HAP-1 (cell line): Measurements from ENCODE around the gene CREG2.

Experiments used
- DNase-seq, 2 experiments: peaks; one replicate each; pipeline ENCODE4 v3.0.0-alpha.2; 2016 to 2020; ENCODE audit warnings: low spot score in 2 of 2
- H3K27me3 ChIP-seq: fragments of 250-450 bp; sonication (Bioruptor Pico); 2 replicates; pipeline ENCODE4 v1.5.1; 2020; ENCODE audit warnings: low read depth, mild to moderate bottlenecking, moderate library complexity
- H3K36me3 ChIP-seq: fragments of 250-450 bp; sonication (Bioruptor Pico); replicated peaks from 2 replicates; pipeline ENCODE4 v1.5.1; 2020; ENCODE audit warnings: mild to moderate bottlenecking
- H3K4me1 ChIP-seq: fragments of 250-450 bp; sonication (Bioruptor Pico); 2 replicates; pipeline ENCODE4 v1.5.1; 2020; ENCODE audit warnings: mild to moderate bottlenecking
- H3K4me3 ChIP-seq: fragments of 250-450 bp; sonication (Bioruptor Pico); 2 replicates; pipeline ENCODE4 v1.5.1; 2020; ENCODE audit warnings: mild to moderate bottlenecking, moderate library complexity
- H3K9me3 ChIP-seq: fragments of 250-450 bp; sonication (Bioruptor Pico); 2 replicates; pipeline ENCODE4 v1.5.1; 2020; ENCODE audit warnings: mild to moderate bottlenecking, moderate library complexity
- in situ Hi-C: fragments of 300-500 bp; cut with MboI; formaldehyde crosslinking; loops from 3 replicates; pipeline ENCODE4 v1.14.3; 2020; ENCODE audit warnings: low sequenced_read_pairs, inconsistent platforms, mixed read lengths

CREG2 gene

DNA sequence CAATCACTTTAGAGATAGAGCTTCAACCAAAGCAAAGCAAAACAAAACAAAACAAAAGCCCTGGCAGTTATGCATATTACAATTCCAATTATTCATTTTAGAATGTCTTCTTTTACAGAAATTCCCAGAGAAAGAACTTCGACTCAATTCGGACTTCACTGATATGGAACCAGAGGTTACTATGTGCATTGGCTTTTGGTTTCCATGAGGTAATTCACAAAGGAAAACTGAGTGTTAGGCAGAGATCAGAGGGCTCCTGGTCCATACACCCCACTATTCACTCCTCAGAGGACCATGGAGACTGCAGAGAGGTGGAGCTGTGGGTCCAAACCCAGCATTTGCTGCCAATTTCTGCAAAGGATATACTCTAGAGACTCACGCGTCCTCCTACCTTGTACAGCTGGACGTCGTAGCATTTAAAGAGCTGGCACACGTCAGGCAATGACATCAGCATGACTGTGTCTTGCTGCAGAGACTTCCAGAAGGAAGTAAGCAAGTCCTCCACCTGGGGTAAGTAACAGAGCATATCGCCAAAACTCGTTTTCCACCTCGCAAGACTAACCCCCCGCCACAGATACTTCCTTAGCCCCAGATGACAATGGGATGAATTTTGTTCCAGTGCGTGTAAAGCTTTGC is 31.3 kb upstream of the CREG2 start:
- no peak for DNase-seq

DNA sequence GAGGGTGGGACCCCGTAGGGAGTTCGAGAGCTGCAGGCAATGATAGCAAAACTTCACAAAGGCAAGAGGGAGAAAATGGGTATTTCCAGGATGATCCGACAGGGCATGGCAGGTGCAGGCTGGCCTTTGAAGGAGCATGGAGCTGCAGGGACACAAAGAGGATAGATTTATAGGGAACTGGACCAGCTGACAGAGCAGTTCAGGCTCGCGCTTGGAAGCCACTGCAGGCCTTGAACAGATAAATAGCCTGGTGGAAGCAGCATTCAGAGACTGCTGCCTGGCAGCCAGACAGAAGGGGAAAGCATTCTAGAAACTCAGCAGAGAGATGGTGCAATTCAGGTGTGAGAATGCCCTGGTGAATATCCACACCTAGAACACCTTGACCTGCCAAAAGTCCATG is 29.3 kb upstream of the CREG2 start:
- no peaks in the 10 kb centered on the region for H3K4me1 ChIP-seq
- no peaks in the 10 kb centered on the region for H3K9me3 ChIP-seq
- in situ Hi-C loops = loop anchor here (10.0 kb wide), 1 partner anchor 418 kb away; no protein-coding TSS in a partner anchor
- no peak overlapping the region for H3K4me3 ChIP-seq
- no peaks in the 10 kb centered on the region for H3K36me3 ChIP-seq
- DNase-seq = no peak
- peaks cover 2% of the 10 kb centered on the region; the same call in 1 of the 2 replicates for H3K27me3 ChIP-seq

More for the DNA sequence above, 31.3 kb upstream of the CREG2 start:
- no peak overlapping the region for H3K4me3 ChIP-seq
- in situ Hi-C loops = loop anchor here (10.0 kb wide), 1 partner anchor 416 kb away; no protein-coding TSS in a partner anchor
- H3K9me3 ChIP-seq = no peaks in the 10 kb centered on the region
- H3K36me3 ChIP-seq = no peaks in the 10 kb centered on the region
- no peaks in the 10 kb centered on the region for H3K4me1 ChIP-seq
- H3K27me3 ChIP-seq = peaks cover 2% of the 10 kb centered on the region; the same call in 1 of the 2 replicates

DNA sequence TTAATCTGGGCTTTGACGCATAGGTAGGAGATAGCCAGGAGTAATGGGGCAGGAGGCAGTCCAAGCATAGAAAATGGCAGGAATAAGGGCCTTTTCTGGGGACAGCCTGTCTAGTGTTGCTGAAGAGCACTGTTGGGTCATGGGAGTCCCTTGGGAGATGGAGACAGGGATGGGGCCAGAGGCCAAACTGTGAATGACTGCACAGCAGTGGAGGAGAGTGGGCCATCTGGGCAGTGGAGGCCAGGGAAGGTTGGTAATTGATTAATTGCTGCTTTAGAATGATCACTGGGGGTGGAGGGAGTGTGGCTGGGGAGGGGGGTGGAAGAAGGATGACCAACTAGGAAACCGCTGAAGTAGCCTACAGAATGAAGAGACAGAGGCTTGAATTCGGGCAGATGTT is 28.6 kb upstream of the CREG2 start:
- H3K9me3 ChIP-seq = no peaks in the 10 kb centered on the region
- H3K36me3 ChIP-seq = no peaks in the 10 kb centered on the region
- DNase-seq = no peak
- peaks cover 2% of the 10 kb centered on the region; the same call in 1 of the 2 replicates for H3K27me3 ChIP-seq
- in situ Hi-C loops = loop anchor here (10.0 kb wide), 1 partner anchor 419 kb away; no protein-coding TSS in a partner anchor
- no peaks in the 10 kb centered on the region for H3K4me1 ChIP-seq
- no peak overlapping the region for H3K4me3 ChIP-seq

DNA sequence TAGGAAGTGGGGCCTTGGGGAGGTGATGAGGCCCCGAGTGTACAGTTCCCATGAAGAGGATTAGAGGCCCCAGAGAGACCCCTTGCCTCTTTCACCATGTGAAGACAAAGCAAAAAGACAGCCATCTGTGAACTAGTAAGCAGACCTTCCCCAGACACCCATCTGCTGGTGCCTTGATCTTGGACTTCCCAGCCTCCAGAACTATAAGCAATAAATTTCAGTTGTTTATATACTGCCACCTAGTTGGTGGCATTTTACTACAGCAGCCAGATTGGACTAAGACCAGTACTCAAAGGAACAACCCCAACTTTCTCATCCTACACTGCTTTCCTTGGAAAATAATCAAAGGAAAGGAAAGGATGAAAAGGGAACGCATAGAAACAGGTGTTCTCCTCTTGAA is 27.9 kb upstream of the CREG2 start:
- DNase-seq = no peak
- H3K27me3 ChIP-seq = peaks cover 2% of the 10 kb centered on the region; the same call in 1 of the 2 replicates
- no peaks in the 10 kb centered on the region for H3K36me3 ChIP-seq
- H3K9me3 ChIP-seq = no peaks in the 10 kb centered on the region
- no peaks in the 10 kb centered on the region for H3K4me1 ChIP-seq
- no peak overlapping the region for H3K4me3 ChIP-seq
- in situ Hi-C loops = loop anchor here (10.0 kb wide), 1 partner anchor 420 kb away; no protein-coding TSS in a partner anchor

DNA sequence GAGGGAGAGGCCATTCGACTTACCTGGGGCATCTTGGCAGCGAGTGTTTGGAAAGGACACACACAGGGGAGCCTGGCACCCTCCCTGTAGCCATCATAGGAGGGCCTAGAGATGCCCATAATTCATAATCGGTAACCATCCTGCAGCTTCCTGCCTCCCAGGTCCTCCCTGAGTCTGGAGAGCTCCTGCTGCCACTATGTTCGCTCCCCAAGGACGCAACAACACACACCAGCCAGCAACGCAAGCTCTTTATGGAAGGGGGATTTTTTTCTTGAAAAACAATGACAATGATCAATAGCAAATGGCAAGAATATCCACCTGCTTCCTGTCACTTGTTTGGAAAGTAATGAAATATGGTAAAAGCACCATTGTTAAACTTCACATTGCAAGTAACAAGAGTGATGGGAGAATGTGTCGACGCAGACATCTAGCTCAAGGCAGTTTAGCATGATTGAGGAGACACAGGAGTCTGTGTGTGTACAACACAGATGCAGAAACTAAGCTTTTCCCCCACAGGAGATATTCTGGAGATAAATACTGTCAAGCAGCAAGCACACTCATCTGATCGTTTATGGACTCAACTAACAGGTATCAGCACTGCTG is 24.9 kb upstream of the CREG2 start:
- in situ Hi-C loops = loop anchor here (10.0 kb wide), 1 partner anchor 423 kb away; no protein-coding TSS in a partner anchor
- H3K36me3 ChIP-seq = no peaks in the 10 kb centered on the region
- no peaks in the 10 kb centered on the region for H3K4me1 ChIP-seq

DNA sequence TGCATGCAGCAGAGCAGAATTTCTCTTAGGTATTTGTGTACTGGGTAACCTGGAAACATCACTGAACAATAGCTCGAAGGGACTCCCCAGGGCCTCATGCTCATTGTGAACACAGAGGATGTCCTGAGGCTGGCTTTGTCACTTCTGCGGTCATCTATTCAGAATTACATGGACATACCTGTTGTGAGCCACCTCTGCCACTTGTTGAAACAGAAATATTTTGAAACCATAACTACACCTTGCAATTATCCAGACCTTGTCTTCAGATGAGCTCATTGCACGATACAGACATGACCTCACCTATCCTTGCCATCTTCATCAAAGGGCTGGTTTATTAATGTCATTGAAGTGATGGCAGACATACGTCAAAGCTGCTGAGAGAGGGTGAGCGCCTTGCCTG is 23.4 kb upstream of the CREG2 start:
- no peak overlapping the region for H3K4me3 ChIP-seq
- H3K36me3 ChIP-seq = no peaks in the 10 kb centered on the region
- H3K4me1 ChIP-seq = no peaks in the 10 kb centered on the region
- no peaks in the 10 kb centered on the region for H3K27me3 ChIP-seq
- H3K9me3 ChIP-seq = no peaks in the 10 kb centered on the region
- in situ Hi-C loops = loop anchor here (10.0 kb wide), 1 partner anchor 424 kb away; no protein-coding TSS in a partner anchor
- DNase-seq = no peak

More for the DNA sequence above, 24.9 kb upstream of the CREG2 start:
- Histone ChIP-seq H3K4me3 (no peak overlapping the region), H3K27me3 (no peaks in the 10 kb centered on the region), H3K9me3 (no peaks in the 10 kb centered on the region)
- no peak for DNase-seq

DNA sequence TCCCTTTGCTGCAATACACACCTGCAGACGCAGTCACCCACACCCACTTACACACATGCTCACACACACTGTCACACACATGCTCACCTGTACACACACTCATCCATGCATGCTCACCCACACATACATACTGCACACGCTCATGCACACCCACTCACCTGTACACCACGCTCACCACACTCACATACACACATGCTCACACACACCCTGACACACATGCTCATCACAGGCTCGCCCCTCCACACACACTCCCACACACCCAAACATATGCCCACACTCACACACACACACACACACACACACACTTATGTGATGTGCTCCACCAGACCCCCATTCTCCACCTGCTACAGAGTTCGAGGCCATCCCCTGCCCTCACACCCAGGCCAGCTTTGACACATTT is 22.8 kb upstream of the CREG2 start:
- Histone ChIP-seq H3K36me3 (no peaks in the 10 kb centered on the region), H3K9me3 (no peaks in the 10 kb centered on the region), H3K4me3 (no peak overlapping the region), H3K27me3 (no peaks in the 10 kb centered on the region), H3K4me1 (no peaks in the 10 kb centered on the region)
- in situ Hi-C loops = loop anchor here (10.0 kb wide), 1 partner anchor 425 kb away; no protein-coding TSS in a partner anchor
- DNase-seq = no peak

DNA sequence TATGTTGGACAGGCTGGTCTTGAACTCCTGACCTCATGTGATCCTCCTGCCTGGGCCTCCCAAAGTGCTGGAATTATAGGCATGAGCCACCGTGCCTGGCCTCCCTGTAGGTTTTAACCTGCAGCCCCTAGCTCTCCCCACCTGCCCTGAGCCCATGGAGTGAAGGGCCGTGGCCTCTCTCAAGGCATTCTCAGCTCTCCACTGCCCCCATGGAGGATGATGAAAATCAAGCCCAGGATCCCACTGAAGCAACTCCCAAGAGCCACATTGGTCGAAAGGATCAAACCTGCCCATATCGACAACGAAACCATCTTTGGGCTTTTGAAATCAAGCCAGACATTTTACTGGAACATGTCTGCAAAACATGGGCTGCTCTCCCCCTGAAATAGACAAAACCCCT is 22.4 kb upstream of the CREG2 start:
- Histone ChIP-seq H3K4me3 (no peak overlapping the region), H3K36me3 (no peaks in the 10 kb centered on the region), H3K27me3 (no peaks in the 10 kb centered on the region), H3K9me3 (no peaks in the 10 kb centered on the region), H3K4me1 (no peaks in the 10 kb centered on the region)
- DNase-seq = no peak
- in situ Hi-C loops = loop anchor here (10.0 kb wide), 1 partner anchor 425 kb away; no protein-coding TSS in a partner anchor

DNA sequence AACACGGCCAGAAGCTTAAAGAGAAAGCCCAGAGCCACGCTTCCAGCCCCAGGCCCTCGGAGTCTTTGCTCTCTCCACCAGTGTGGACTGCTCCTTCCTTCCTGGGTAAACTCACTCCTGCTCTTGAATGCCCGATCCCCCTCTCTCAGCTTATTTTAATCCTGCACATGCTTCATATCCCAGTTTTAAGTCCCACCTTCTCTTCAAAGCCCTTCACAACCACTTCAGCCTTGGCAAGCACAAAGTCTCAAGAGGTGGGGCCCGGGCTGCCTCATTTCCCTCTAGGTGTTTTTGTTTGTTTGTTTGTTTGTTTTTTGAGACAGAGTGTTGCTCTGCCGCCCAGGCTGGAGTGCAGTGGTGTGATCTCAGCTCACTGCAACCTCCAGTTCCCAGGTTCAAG is 21.6 kb upstream of the CREG2 start:
- no peaks in the 10 kb centered on the region for H3K27me3 ChIP-seq
- DNase-seq = no peak
- no peaks in the 10 kb centered on the region for H3K9me3 ChIP-seq
- no peaks in the 10 kb centered on the region for H3K4me1 ChIP-seq
- in situ Hi-C loops = no loop called here
- H3K36me3 ChIP-seq = no peaks in the 10 kb centered on the region
- H3K4me3 ChIP-seq = no peak overlapping the region

DNA sequence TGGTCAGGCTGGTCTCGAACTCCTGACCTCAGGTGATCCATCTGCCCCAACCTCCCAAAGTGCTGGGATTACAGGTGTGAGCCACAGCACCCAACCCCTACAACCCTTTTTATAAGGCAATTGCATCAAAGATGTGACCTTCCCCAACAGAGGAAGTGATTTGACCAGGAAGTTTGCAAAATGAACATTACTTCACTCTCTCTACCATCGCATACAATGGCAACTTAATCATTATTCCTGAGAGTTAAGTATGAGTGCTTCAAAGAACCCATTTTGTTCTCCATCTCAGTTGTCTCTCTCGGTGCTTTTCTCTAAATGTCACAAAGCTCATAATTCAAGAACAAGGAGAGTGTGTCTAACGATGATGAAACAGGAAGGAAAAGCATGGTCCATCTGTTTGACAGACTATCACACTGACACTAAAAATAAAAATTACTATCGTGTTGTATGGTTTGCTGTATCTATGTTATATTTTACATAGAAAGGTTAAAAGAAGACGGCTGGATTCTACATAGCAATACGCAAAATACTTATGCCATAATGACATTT is 18.1 kb upstream of the CREG2 start:
- Histone ChIP-seq H3K4me3 (no peak overlapping the region), H3K4me1 (no peaks in the 10 kb centered on the region), H3K27me3 (no peaks in the 10 kb centered on the region), H3K9me3 (no peaks in the 10 kb centered on the region), H3K36me3 (no peaks in the 10 kb centered on the region)
- DNase-seq = no peak
- in situ Hi-C loops = no loop called here

DNA sequence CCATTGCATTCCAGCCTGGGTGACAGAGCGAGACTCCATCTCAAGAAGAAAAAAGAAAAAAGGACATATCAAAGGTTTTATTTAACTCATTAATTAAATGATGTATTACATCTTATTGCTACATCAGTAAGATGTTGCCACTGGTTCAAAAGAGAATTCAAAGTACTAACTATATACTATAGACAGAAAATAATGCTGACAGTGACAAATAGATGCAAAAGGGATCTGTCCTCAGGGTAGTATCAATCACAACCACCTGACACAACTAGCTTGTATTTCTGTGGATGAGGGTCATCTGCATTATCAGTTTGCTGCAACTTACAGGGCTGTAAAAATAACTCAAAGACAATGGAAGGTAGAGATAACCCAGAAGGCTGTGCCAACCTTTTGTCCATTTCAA is 16.4 kb upstream of the CREG2 start:
- in situ Hi-C loops = no loop called here

DNA sequence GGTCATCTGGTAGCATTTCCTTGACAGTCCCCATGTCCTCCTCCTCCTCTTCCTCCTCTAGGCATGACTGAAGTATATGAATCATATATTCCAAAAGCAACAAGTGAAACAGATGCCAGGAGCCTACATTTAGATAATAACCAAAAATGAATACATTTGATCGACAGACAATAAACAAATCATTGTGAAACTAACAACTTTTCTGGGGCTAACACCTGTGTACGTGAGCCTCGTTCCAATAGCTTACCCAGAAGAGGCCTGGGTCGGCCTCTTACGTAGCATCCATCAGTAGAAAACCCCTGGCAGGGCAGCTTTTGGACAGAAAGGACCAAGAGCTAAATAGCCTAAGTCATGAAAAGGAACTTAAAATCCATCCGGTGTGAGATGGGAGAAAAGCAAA is 15.3 kb upstream of the CREG2 start:
- no peak for DNase-seq
- peaks cover 10% of the 10 kb centered on the region; the same call in 1 of the 2 replicates for H3K27me3 ChIP-seq
- H3K4me3 ChIP-seq = no peak overlapping the region
- in situ Hi-C loops = no loop called here
- no peaks in the 10 kb centered on the region for H3K4me1 ChIP-seq
- no peaks in the 10 kb centered on the region for H3K9me3 ChIP-seq
- H3K36me3 ChIP-seq = no peaks in the 10 kb centered on the region

More for the DNA sequence above, 16.4 kb upstream of the CREG2 start:
- Histone ChIP-seq H3K9me3 (no peaks in the 10 kb centered on the region), H3K27me3 (peaks cover 7% of the 10 kb centered on the region; the same call in 1 of the 2 replicates), H3K36me3 (no peaks in the 10 kb centered on the region), H3K4me1 (no peaks in the 10 kb centered on the region), H3K4me3 (no peak overlapping the region)
- no peak for DNase-seq

DNA sequence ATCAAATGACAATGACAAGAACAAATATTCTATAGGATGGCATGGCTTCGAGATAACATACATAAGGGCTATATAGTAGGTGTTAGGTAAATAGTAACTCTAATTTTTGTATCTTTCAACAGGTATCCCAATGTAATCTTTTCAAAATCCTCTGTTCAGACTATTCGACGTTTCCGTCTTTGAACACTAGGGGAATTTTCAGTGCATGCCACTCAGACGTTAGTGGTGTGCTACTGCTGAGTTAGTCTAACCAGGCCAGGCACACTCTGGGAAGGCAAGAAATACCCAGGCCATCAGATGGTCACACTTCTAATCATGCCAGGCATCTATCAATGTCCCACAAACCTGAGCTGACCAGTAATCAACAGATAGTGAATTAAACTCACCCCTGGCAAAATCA is 14.6 kb upstream of the CREG2 start:
- Histone ChIP-seq H3K4me1 (no peaks in the 10 kb centered on the region), H3K9me3 (no peaks in the 10 kb centered on the region), H3K36me3 (no peaks in the 10 kb centered on the region), H3K4me3 (no peak overlapping the region), H3K27me3 (peaks cover 17% of the 10 kb centered on the region; the same call in 1 of the 2 replicates)
- no peak for DNase-seq
- in situ Hi-C loops = no loop called here

DNA sequence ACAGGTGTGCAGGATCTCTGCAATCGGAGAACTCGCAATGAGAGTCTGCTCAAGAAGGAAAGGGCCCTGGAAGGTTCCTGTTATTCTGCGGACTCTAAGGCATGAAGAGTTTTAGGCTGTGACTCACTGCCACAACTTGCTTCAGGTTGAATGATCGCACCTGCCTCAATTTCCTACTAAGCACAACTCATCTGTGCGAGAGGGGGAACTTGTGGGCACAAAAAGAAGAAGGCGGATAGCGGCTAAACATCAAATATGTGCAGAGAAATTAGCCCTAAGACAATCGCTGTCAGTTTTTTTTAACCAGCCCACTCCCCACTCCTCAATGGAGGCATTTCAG is 14.0 kb upstream of the CREG2 start:
- Histone ChIP-seq H3K4me3 (no peak overlapping the region), H3K36me3 (no peaks in the 10 kb centered on the region), H3K27me3 (peaks cover 18% of the 10 kb centered on the region; the same call in 1 of the 2 replicates), H3K4me1 (no peaks in the 10 kb centered on the region), H3K9me3 (no peaks in the 10 kb centered on the region)
- no peak for DNase-seq
- in situ Hi-C loops = no loop called here
